HFFc6 (cell line): ENCODE data around the gene OAF. TPM values are rescaled to one million over a fixed set of nuclear protein-coding genes. Genes with fewer than 3 reads are reported as not detected.

ENCODE experiments used
- DNase-seq: peaks from one replicate; pipeline ENCODE4 v3.0.0-alpha.2; 2018
- H3K27ac Mint-ChIP-seq: 2 replicates; pipeline ENCODE4 v1.8.0; 2020; ENCODE audit warnings: mild to moderate bottlenecking, mixed read lengths
- H3K27me3 Mint-ChIP-seq: 2 replicates; pipeline ENCODE4 v1.8.0; 2021; ENCODE audit warnings: mild to moderate bottlenecking, moderate library complexity, mixed read lengths; ENCODE audit not compliant: insufficient read depth
- H3K36me3 Mint-ChIP-seq: 2 replicates; pipeline ENCODE4 v1.8.0; 2021; ENCODE audit warnings: low read depth, mixed read lengths
- H3K4me1 Mint-ChIP-seq: 2 replicates; pipeline ENCODE4 v1.8.0; 2020; ENCODE audit warnings: low read depth, mixed read lengths
- H3K4me3 Mint-ChIP-seq: 2 replicates; pipeline ENCODE4 v1.8.0; 2020; ENCODE audit warnings: mild to moderate bottlenecking, moderate library complexity, mixed read lengths
- H3K9me3 Mint-ChIP-seq: 2 replicates; pipeline ENCODE4 v1.8.0; 2020; ENCODE audit warnings: mild to moderate bottlenecking, mixed read lengths
- total RNA-seq, 6 experiments: library from RNA; stranded (reverse); fragmentation: NEBNext Ultra II Directional; extraction: Animal tissue kit (Norgen Biotek cat#: 25700); gene quantifications; 2 replicates in 1 of 6; 3 replicates in 5 of 6; pipeline ENCODE4 v1.2.3, GENCODE V29; 2021
- TF ChIP-seq, protein P1 (sequence below): fragments of 200-600 bp; sonication (generic); IDR thresholded peaks from 2 replicates; pipeline ENCODE4 v1.5.0; 2021; ENCODE audit warnings: antibody characterized with exemption, mild to moderate bottlenecking

OAF gene
- total RNA-seq, 6 experiments from 2014 or later, result 111 to 143 (median 123) TPM

DNA sequence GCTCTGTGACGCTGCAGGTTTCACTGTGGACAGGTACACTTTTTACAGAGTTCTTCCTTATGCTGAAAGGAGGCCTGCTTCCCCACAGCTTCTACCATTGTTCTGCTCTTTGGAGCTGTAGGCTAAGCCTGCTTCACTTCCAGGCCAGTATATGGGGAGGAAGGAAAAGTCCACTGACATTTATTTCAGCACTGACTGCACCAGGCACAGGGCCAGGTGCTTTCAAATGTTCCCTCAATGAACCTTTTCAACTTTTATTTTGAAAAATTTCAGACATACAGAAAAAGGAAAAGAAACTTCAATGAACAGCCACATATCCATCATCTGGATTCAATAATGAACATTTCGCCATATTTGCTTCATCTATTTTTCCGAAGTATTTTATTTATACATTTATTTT, 51.1 kb downstream of the OAF start:
- Mint-ChIP-seq H3K27ac (no peak overlapping the region), H3K27me3 (peaks cover 70% of the 10 kb centered on the region), H3K36me3 (no peaks in the 10 kb centered on the region), H3K4me3 (no peak overlapping the region), H3K9me3 (no peaks in the 10 kb centered on the region), H3K4me1 (peaks cover 9% of the 10 kb centered on the region; the same call in 1 of the 2 replicates)
- no peak for DNase-seq
- TF ChIP-seq, protein P1, sequence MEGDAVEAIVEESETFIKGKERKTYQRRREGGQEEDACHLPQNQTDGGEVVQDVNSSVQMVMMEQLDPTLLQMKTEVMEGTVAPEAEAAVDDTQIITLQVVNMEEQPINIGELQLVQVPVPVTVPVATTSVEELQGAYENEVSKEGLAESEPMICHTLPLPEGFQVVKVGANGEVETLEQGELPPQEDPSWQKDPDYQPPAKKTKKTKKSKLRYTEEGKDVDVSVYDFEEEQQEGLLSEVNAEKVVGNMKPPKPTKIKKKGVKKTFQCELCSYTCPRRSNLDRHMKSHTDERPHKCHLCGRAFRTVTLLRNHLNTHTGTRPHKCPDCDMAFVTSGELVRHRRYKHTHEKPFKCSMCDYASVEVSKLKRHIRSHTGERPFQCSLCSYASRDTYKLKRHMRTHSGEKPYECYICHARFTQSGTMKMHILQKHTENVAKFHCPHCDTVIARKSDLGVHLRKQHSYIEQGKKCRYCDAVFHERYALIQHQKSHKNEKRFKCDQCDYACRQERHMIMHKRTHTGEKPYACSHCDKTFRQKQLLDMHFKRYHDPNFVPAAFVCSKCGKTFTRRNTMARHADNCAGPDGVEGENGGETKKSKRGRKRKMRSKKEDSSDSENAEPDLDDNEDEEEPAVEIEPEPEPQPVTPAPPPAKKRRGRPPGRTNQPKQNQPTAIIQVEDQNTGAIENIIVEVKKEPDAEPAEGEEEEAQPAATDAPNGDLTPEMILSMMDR, result no peak

DNA sequence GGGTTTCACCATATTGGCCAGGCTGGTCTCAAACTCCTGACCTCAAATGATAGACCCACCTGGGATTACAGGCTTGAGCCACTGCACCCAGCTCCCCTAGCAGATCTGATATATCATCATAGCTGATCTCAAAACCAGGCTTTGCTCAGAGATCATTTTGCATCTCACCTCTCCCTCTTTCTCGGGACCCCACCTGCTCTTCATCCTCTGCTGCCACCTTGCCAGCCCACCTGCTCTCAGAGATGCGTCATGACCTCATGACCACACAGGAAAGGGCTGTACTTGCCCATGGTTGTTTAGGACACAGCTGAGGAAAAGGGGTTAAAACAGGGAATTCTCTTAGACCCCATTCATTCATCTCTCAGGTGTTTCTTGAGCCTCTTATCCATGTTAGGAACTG, 56.5 kb downstream of the OAF start:
- TF ChIP-seq, protein P1, result no peak
- Mint-ChIP-seq H3K4me1 (peaks cover 5% of the 10 kb centered on the region), H3K36me3 (no peaks in the 10 kb centered on the region), H3K27me3 (peaks cover 51% of the 10 kb centered on the region), H3K27ac (no peak overlapping the region), H3K9me3 (no peaks in the 10 kb centered on the region), H3K4me3 (no peak overlapping the region)
- DNase-seq, result no peak

DNA sequence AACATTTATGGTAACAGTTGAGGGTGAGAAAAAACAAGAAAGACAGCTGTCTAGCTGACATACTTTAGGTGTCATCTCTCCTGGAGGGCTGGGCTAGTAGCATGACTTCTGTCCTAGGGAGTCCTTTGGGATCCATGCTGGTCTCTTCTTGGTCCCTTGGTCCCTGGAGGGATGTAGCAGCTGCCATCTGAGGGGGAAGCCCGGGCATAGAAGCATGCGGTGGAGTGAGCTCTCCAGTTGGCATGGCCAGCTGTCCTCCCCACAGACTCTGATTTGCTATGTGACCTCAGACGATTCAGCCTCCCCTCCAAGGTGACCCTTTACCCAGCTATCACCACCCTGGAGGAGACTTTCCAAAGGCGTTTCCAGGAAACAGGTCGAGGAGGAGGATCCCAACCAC, 57.9 kb downstream of the OAF start:
- TF ChIP-seq, protein P1, result no peak
- no peak overlapping the region for H3K27ac Mint-ChIP-seq
- no peaks in the 10 kb centered on the region for H3K36me3 Mint-ChIP-seq
- no peak for DNase-seq
- peaks cover 50% of the 10 kb centered on the region for H3K27me3 Mint-ChIP-seq
- H3K4me1 Mint-ChIP-seq, result peaks cover 16% of the 10 kb centered on the region
- H3K4me3 Mint-ChIP-seq, result no peak overlapping the region
- H3K9me3 Mint-ChIP-seq, result no peaks in the 10 kb centered on the region

DNA sequence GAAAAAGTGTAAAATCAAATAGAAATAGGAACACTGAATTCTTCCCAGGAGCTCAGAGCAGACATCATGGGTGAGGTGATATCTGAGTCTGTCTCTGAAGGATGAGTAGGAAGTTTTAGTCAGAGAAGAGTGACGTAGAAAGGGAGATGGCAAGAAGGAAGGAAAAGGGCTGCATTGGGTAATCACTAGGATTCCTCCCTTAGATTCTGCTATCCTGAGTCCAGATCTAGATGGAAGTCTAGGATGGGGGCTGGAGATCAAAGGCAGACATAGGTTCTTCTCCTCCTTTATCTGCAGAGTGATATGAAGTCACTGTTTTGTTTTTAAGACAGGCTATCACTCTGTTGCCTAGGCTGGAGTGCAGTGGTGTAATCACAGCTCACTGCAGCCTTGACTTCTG, 59.6 kb downstream of the OAF start:
- H3K27me3 Mint-ChIP-seq, result peaks cover 44% of the 10 kb centered on the region
- no peaks in the 10 kb centered on the region for H3K36me3 Mint-ChIP-seq
- H3K4me1 Mint-ChIP-seq, result peaks cover 16% of the 10 kb centered on the region
- H3K4me3 Mint-ChIP-seq, result no peak overlapping the region
- DNase-seq, result no peak
- TF ChIP-seq, protein P1, result no peak
- no peak overlapping the region for H3K27ac Mint-ChIP-seq
- no peaks in the 10 kb centered on the region for H3K9me3 Mint-ChIP-seq

DNA sequence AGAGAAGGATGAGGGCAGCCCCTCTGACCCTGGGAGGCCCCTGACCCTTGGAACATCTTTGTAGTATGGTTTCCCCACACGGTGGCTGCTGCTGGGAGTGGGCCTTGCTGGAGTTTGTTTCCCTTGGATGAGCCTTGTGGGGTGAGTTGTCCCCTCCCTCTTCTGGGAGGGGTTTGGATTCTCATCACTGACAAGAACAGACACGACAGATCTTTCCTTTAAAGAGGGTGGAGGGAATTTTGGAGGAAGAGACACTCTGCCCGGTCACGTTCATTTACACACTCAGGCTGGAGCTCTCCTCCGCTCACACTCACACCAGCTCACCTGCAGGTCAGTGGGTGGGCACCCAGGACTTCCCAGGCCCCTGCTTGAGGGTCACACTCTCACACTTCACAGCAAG, 60.8 kb downstream of the OAF start:
- H3K27me3 Mint-ChIP-seq, result peaks cover 35% of the 10 kb centered on the region
- no peak for DNase-seq
- no peaks in the 10 kb centered on the region for H3K36me3 Mint-ChIP-seq
- H3K4me3 Mint-ChIP-seq, result no peak overlapping the region
- no peak overlapping the region for H3K27ac Mint-ChIP-seq
- TF ChIP-seq, protein P1, result no peak
- peaks cover 16% of the 10 kb centered on the region for H3K4me1 Mint-ChIP-seq
- no peaks in the 10 kb centered on the region for H3K9me3 Mint-ChIP-seq

DNA sequence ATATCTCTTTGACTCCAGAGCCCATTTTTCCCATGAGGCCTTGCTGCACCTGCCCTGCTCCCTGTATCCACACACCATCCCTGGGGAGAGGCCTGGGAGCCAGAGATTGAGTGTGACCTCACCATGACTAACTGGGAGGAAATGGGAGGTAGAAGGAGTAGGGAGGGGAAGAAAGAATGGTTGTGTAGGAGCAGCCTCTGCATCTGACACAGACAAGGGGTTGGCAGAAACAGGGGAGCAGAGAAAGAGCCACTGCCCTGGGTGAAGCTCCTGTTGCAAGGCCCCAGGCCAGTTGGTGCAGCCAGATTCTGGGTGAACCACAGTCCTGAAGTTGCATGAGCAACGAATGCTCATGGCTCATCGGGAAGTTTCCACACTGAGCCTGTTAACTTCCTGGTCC, 61.5 kb downstream of the OAF start:
- Mint-ChIP-seq H3K27ac (no peak overlapping the region), H3K27me3 (peaks cover 30% of the 10 kb centered on the region), H3K4me3 (no peak overlapping the region), H3K9me3 (no peaks in the 10 kb centered on the region), H3K36me3 (no peaks in the 10 kb centered on the region), H3K4me1 (peaks cover 16% of the 10 kb centered on the region)
- TF ChIP-seq, protein P1, result no peak
- DNase-seq, result peak; percentile 53
